GM19372 (cell line): ENCODE measurements around the gene RXRA.

ENCODE experiments used
- ATAC-seq: cut with Tn5 transposase; IDR thresholded peaks from one replicate; pipeline ENCODE4 v1.9.1; 2021; ENCODE audit warnings: mild to moderate bottlenecking, low read depth, moderate library complexity; ENCODE audit not compliant: unreplicated experiment

RXRA gene

GRCh38 chr9:134456756-134457305 lies 130.6 kb downstream of the RXRA start:
- no peak for ATAC-seq

DNA sequence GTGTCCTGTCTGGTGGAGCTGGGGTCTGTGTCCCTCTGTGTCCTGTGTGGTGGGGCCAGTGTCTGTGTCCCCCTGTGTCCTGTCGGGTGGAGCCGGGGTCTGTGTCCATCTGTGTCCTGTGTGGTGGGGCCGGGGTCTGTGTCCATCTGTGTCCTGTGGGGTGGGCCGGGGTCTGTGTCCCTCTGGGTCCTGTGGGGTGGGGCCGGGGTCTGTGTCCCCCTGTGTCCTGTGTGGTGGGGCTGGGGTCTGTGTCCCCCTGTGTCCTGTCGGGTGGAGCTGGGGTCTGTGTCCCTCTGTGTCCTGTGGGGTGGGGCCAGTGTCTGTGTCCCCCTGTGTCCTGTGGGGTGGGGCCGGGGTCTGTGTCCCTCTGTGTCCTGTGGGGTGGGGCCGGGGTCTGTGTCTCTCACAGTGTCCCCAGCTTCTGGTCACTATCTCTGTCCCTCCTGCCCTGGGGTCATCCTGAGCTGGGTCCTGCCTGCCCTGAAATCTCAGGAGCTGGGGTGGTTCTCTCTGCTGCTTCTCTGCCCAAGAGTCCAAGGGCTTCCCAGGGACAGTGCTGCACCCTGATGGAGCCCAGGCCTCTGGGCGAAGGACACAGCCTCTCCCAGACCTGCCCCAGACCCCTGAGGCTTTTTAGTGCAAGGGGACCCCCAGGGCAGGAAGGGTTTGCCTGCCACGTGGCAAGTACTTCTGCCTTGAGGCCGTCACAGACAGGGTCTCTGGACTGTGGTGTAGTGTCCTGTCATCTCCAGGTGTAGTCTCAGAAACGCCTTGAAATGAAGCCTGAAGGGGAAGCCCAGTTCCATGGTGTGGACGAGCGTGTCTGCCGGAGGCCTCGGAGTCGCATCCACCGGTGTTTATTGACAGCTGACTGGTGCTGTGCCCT lies 131.3 kb downstream of the RXRA start:
- ATAC-seq = no peak

GRCh38 chr9:134458207-134459108 lies 132.2 kb downstream of the RXRA start:
- no peak for ATAC-seq

DNA sequence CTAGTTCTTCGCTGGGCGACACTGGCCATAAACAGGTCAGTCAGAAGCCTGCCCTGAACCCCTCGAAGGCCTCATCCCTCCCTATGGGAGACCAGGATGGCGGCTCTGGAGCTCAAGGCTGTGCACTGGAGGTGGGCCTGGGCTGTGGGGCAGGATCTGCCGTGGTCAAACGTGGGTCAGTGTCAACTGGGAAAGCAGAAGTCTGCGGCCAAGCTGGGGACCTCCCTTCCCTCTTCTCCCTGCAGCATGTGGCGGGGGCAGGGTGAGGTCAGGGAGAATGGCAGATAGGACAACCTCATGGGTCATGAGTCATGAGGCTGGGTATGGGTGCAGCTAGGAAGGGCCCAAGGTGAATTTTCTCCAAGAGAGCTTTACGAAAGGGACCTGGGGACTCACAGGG lies 132.9 kb downstream of the RXRA start:
- no peak for ATAC-seq

- no peak for ATAC-seq
Measured at GRCh38 chr9:134459573-134459972, 133.3 kb downstream of the RXRA start.

GRCh38 chr9:134460206-134460605 lies 134.0 kb downstream of the RXRA start:
- ATAC-seq = no peak

GRCh38 chr9:134460896-134461295 lies 134.6 kb downstream of the RXRA start:
- ATAC-seq = no peak

- ATAC-seq = no peak
Measured at GRCh38 chr9:134461426-134461982, 135.2 kb downstream of the RXRA start.

GRCh38 chr9:134462318-134462717 lies 136.1 kb downstream of the RXRA start:
- no peak for ATAC-seq

- no peak for ATAC-seq
Measured at GRCh38 chr9:134463280-134463679, 137.0 kb downstream of the RXRA start.

DNA sequence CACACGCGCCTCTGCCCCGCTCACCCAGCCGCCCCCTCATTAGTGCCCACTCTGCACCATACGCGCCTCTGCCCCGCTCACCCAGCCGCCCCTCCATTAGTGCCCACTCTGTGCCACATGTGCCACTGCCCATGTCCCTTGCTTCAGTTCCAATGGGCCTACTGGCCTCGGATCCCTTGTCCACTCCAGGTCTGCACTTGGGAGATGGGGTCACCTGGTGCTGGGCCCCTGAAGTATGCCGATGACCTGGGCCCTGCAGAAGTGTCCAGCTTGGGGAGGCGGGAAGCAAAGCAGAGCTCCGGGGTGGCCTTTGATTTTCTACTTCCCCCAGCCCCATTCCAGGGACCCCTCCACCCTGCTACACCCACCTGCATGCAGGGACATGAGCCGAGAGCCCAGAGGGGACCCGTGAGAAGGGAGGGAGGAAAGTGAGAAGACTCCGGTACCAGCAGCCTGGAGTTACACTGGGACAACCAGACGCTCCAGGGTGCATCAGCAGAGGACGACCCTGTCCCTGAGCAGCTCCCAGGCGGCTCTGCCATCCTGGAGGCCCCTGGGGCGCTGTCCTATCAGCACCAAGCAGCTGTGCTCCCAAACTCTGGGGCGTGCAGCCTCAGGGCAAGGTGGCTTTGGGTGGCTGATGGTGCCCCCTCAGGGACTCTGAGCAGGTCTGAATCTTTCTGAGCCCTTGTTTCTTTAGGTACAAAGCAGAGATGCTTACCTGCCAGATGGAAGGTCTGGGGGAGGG lies 140.8 kb downstream of the RXRA start:
- ATAC-seq = no peak

DNA sequence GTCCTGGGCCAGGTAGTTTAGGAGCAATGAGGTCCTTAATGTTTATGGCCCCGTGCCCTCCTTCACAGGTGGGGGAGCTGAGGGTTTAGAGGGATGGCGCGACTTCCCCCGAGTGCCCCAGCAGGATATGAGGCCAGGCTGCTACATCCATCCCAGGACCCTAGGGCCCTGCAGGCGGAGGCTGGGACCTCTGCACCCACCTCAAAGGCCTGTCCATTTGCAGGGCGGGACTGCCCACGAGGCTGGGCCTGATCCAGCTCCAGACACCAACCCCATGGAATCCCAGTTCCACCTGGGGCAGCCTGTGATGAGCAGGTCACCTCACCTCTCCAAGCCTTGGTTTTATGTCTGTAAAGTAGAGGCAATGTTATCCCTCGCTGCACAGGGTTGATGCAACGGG lies 142.1 kb downstream of the RXRA start:
- no peak for ATAC-seq

DNA sequence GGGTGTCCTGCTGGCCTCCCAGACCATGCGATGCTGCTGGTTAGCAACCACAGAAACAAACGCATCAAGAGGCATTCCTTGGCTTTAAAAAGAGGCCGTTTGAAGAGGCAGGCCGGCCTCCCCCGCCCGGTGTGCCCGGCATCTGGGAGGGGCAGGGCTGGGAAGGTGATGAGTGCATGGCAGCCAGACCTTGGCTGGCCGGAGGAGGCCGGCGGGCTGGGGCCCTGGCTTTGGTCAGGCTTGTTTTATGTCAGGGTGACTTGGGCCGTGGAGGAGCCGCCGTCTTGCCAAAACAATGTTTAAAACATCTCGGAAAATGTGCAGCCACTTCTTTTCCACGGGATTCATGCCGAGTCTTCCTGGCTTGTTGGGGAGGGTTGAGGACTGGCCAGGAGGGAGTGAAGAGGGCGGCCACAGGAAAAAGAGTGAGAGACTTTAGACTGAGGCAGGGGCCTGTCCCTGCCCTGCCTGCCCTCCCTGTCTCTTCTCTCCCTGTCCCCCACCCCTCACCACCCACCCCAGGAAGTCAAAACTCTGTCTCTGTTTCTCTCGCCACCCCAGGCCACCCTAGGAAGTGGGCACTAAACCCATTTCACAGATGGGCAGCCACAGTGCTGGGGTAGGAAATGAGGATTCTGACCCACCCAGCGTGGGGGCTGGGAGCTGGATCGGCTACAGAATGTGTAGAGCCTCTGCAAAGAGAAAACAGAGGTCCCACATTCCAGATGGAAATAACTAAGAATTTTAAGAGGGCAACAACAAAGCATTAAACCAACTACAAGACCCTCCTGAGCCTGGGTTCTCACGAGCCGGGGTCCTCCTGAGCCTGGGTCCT lies 143.0 kb downstream of the RXRA start:
- ATAC-seq = no peak

- no peak for ATAC-seq
Measured at GRCh38 chr9:134472256-134472655, 146.0 kb downstream of the RXRA start.

DNA sequence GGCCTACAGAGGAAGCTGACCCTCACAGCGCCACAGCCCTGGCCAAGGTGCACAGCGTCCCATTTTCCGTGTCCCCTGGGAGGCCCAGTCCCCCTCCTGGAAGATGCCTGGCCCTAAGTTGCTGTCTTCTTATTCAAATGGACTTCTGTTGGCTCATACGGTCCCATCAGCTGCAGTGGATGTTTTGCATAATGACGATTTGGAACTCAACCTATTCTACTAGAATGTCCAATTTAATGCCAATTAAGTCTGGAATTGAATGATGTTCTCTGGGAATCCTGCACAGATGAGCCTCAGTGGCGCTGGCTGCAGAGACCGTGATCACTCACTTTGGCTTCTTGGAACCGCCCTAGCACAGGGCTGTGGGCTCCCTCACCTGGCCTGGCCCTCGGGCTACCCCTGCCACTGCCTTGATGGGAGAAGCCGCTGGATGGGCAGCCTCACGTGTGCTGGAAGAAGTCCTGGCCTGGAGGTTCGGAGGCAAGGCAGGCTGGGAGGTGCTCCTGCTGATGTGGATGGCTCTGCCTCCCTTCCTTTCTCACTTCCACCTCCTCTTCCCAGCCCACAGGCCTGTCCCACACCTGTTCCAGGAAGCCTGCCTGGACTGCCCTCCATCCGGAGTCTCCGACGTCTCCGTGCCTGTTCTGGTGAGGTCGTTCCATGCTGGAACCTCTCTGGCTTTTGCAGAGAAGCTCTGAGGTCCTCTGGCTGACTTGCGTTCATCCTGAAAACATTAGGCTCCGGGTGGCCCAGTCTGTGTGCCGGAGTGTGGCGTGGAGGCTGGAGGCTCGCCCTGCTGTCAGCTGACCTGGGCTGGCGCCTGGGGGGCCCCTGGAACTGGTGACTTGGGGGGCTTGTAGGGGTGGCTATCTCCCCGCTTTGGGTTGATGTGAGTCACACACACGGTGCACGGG lies 147.1 kb downstream of the RXRA start:
- no peak for ATAC-seq

DNA sequence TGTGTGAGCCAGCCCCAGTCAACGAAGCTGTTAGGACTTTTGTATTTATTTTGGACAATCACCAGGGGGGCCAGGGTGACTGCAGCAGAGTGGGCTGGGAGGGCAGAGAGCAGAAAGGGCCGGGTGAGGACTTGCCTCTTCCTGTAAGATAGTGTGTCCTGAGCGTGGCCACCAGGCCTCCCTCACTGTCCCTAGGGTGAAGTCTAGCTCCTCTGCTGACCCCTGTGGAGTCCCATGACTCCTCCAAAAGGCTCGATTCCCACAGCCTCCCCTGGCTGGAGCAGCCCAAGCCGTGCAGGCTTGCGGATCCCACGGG lies 147.8 kb downstream of the RXRA start:
- ATAC-seq = no peak

GRCh38 chr9:134475011-134475790 lies 148.9 kb downstream of the RXRA start:
- ATAC-seq = no peak
